K562 (cell line): ENCODE data around the gene TTC39C. TPM values are rescaled to one million over a fixed set of nuclear protein-coding genes. Genes with fewer than 3 reads are reported as not detected.

Experiments used
- ATAC-seq: fragments of 200-7000 bp; cut with Tn5 transposase; 3 replicates; pipeline ENCODE4 v1.9.1; 2020; ENCODE audit warnings: moderate library complexity
- BruUV-seq: library from RNA; stranded (reverse); fragments of 400-500 nt; replicated peaks from 2 replicates; lab custom pipeline; 2021; lab: Mats Ljungman, UMichigan
- CTCF ChIA-PET: fragments of 300-600 bp; formaldehyde crosslinking; extraction: SDS; loops from one replicate; lab custom pipeline; 2021; ENCODE audit warnings: low intra/inter-chr PET ratio; lab: Yijun Ruan, JAX
- POLR2A ChIA-PET: fragments of 300-600, 350-650 bp; sonication (Branson Sonifier 250); formaldehyde crosslinking; extraction: SDS; loops from one replicate; lab custom pipeline; 2021; ENCODE audit warnings: antibody characterized with exemption, inconsistent platforms; lab: Yijun Ruan, JAX
- DNase-seq, 4 experiments: peaks; one replicate each; pipeline versions ENCODE4 v3.0.0 to v3.0.0-alpha.2; 2011 to 2018; ENCODE audit warnings: low spot score in 3 of 4, mixed read lengths in 3 of 4; ENCODE audit errors: extremely low read depth in 1 of 4
- FAIRE-seq: peaks from 2 replicates; lab custom pipeline; 2011; peaks lifted over from hg19 to GRCh38; lab: Jason Lieb, UNC
- H2AFZ ChIP-seq: 2 replicates; pipeline ENCODE4 v1.6.0; 2011; ENCODE audit warnings: low read depth, low read length, control low read depth, inconsistent platforms
- H3K27ac ChIP-seq: fragments of 200-600 bp; 3 replicates; pipeline ENCODE4 v1.8.0; 2011; ENCODE audit warnings: low read depth, mild to moderate bottlenecking, control low read depth, inconsistent platforms, low read length, moderate library complexity, mixed read lengths; ENCODE audit errors: extremely low read depth
- H3K27me3 ChIP-seq, 2 experiments: fragments of 300-600 bp in 1 of 2; 2 replicates in 1 of 2; 3 replicates in 1 of 2; pipeline versions ENCODE4 v1.6.0 to v1.8.0; 2011; ENCODE audit warnings: inconsistent platforms in 2 of 2, low read length in 2 of 2, mild to moderate bottlenecking in 1 of 2, mixed read lengths in 1 of 2, moderate library complexity in 1 of 2; ENCODE audit not compliant: control insufficient read depth in 2 of 2, insufficient read depth in 2 of 2
- H3K36me3 ChIP-seq: fragments of 300-600 bp; 3 replicates; pipeline ENCODE4 v1.8.0; 2011; ENCODE audit warnings: mild to moderate bottlenecking, low read length, inconsistent platforms; ENCODE audit not compliant: control insufficient read depth, insufficient read depth
- H3K4me1 ChIP-seq, 2 experiments: fragments of 200-600 bp in 1 of 2; replicated peaks in 1 of 2; 2 replicates in 1 of 2; 3 replicates in 1 of 2; pipeline versions ENCODE4 v1.5.1 to v1.8.0; 2011; ENCODE audit warnings: inconsistent platforms in 2 of 2, low read length in 2 of 2, mild to moderate bottlenecking in 1 of 2, mixed read lengths in 1 of 2, moderate library complexity in 1 of 2; ENCODE audit not compliant: control insufficient read depth in 2 of 2, insufficient read depth in 2 of 2
- H3K4me2 ChIP-seq: 2 replicates; pipeline ENCODE4 v1.6.1; 2011; ENCODE audit warnings: low read length, control low read depth, inconsistent platforms, mixed read lengths; ENCODE audit not compliant: insufficient read depth
- H3K4me3 ChIP-seq: fragments of 200-600 bp; sonication (generic), shearing (Covaris generic); 2 replicates; pipeline ENCODE4 v1.5.1; 2016; ENCODE audit warnings: control low read depth, inconsistent platforms
- H3K79me2 ChIP-seq: fragments of 200-600 bp; 3 replicates; pipeline ENCODE4 v1.8.0; 2011; ENCODE audit warnings: low read length, inconsistent platforms; ENCODE audit not compliant: control insufficient read depth, insufficient read depth
- H3K9ac ChIP-seq, 2 experiments: 2 replicates each; pipeline versions ENCODE4 v1.6.0 to v1.6.1; 2011; ENCODE audit warnings: low read depth in 2 of 2, low read length in 2 of 2, control low read depth in 1 of 2, inconsistent platforms in 1 of 2, mild to moderate bottlenecking in 1 of 2, mixed read lengths in 1 of 2; ENCODE audit not compliant: insufficient read depth in 1 of 2
- H3K9me1 ChIP-seq: one replicate; pipeline ENCODE4 v1.6.0; 2011; ENCODE audit warnings: inconsistent platforms, mild to moderate bottlenecking, low read length, moderate library complexity; ENCODE audit not compliant: control insufficient read depth, insufficient read depth
- H3K9me3 ChIP-seq: replicated peaks from 2 replicates; pipeline ENCODE4 v1.5.1; 2011; ENCODE audit warnings: low read depth, low read length, inconsistent platforms; ENCODE audit not compliant: control insufficient read depth, insufficient read depth
- H4K20me1 ChIP-seq: replicated peaks from 2 replicates; pipeline ENCODE4 v1.6.1; 2011; ENCODE audit warnings: low read length, inconsistent platforms, mixed read lengths; ENCODE audit not compliant: control insufficient read depth, insufficient read depth
- CCNT2 ChIP-seq: IDR thresholded peaks from 2 replicates; pipeline ENCODE4 v1.6.1; 2011; ENCODE audit warnings: borderline replicate concordance, low read depth, mild to moderate bottlenecking, moderate library complexity, mixed read lengths, low read length; ENCODE audit not compliant: insufficient read length; ENCODE audit errors: extremely low read depth
- CHD1 ChIP-seq: fragments of 200-600 bp; sonication (generic); IDR thresholded peaks from one replicate; pipeline ENCODE4 v1.6.1; 2012; ENCODE audit warnings: mild to moderate bottlenecking, moderate library complexity, low read length, inconsistent platforms
- HDAC6 ChIP-seq: IDR thresholded peaks from 2 replicates; pipeline ENCODE4 v1.6.1; 2012; ENCODE audit warnings: low read depth, mild to moderate bottlenecking, control low read depth, inconsistent platforms, low read length, moderate library complexity
- MTA1 ChIP-seq: fragments of 450-650 bp; IDR thresholded peaks from 2 replicates; pipeline ENCODE4 v1.6.1; 2017; ENCODE audit warnings: borderline replicate concordance
- NR0B1 ChIP-seq: fragments of 450-650 bp; IDR thresholded peaks from one replicate; pipeline ENCODE4 v1.6.1; 2018; ENCODE audit warnings: mild to moderate bottlenecking, moderate library complexity; ENCODE audit not compliant: partially characterized antibody
- POLR2AphosphoS2 ChIP-seq: IDR thresholded peaks from 2 replicates; pipeline ENCODE4 v1.6.1; 2012; ENCODE audit warnings: low read length, improper control_type of control experiment
- POLR2AphosphoS5 ChIP-seq: IDR thresholded peaks from 2 replicates; pipeline ENCODE4 v1.6.1; 2011; ENCODE audit warnings: mild to moderate bottlenecking, low read depth, low read length, moderate library complexity; ENCODE audit not compliant: control insufficient read depth, insufficient read depth
- PRMT5 ChIP-seq: sonication (generic); formaldehyde crosslinking; IDR thresholded peaks from 2 replicates; pipeline ENCODE4 v1.5.0; 2020; ENCODE audit warnings: missing genetic modification reagents
- SMARCB1 ChIP-seq: IDR thresholded peaks from 2 replicates; pipeline ENCODE4 v1.6.1; 2011; ENCODE audit warnings: improper control_type of control experiment, low read depth; ENCODE audit not compliant: insufficient read length
- SREBF1 ChIP-seq: fragments of 150-350 bp; IDR thresholded peaks from 2 replicates; pipeline ENCODE4 v1.6.1; 2014; ENCODE audit warnings: antibody characterized with exemption, low read depth, low read length, borderline replicate concordance
- SRSF1 ChIP-seq: fragments of 200-400 bp; formaldehyde crosslinking; IDR thresholded peaks from 2 replicates; pipeline ENCODE4 v1.6.1; 2017; ENCODE audit warnings: mild to moderate bottlenecking, low read depth, low read length, moderate library complexity
- TBP ChIP-seq: optimal IDR thresholded peaks from 2 replicates; pipeline ENCODE3; 2011; ENCODE audit warnings: low read depth, low read length, improper control_type of control experiment
- TCF3 ChIP-seq: sonication (generic); formaldehyde crosslinking; IDR thresholded peaks from 2 replicates; pipeline ENCODE4 v1.4.0; 2020; ENCODE audit warnings: mild to moderate bottlenecking, missing genetic modification reagents
- USF2 ChIP-seq: sonication (generic); formaldehyde crosslinking; IDR thresholded peaks from 2 replicates; pipeline ENCODE4 v1.5.0; 2020; ENCODE audit warnings: missing genetic modification reagents
- ZNF232 ChIP-seq: sonication (generic); formaldehyde crosslinking; IDR thresholded peaks from 2 replicates; pipeline ENCODE4 v1.8.0; 2022; ENCODE audit warnings: mild to moderate bottlenecking, missing genetic modification reagents
- ZNF436 ChIP-seq: fragments of 250-450, 450-650 bp; sonication (Bioruptor Pico); formaldehyde crosslinking; IDR thresholded peaks from 2 replicates; pipeline ENCODE4 v1.7.0; 2020; ENCODE audit warnings: mild to moderate bottlenecking
- WGBS: fragments of 100-300 bp; shearing (Covaris generic); methylation state at CpG from one replicate; pipeline ENCODE4 v1.1.6; 2016; ENCODE audit warnings: low coverage, mixed read lengths; ENCODE audit not compliant: insufficient coverage; ENCODE audit errors: missing lambda C conversion rate; 5-methylcytosine and 5-hydroxymethylcytosine counted together
- in situ Hi-C: fragments of 300-500 bp; cut with MboI; formaldehyde crosslinking; loops from 4 replicates; pipeline ENCODE4 v1.15.0; 2018; ENCODE audit warnings: inconsistent platforms, mixed read lengths
- intact Hi-C: fragments of 100-400 bp; cut with micrococcal nuclease; formaldehyde crosslinking; loops from 2 replicates; pipeline ENCODE4 v1.14.2; 2022
- polyA plus RNA-seq, 8 experiments: library from polyadenylated mRNA; depleted of rRNA in 4 of 8; stranded (reverse) in 5 of 8; unstranded in 3 of 8; fragments of >200 nt; fragmentation: Nextera tagmentation in 2 of 8; fragmentation: Illumina TruSeq in 1 of 8; extraction: Ambion mirVana in 2 of 8; extraction: Trizol in 1 of 8; gene quantifications; 2 replicates each; pipeline versions ENCODE4 v1.2.1 to v1.2.3, GENCODE V29; 2011 to 2014; ENCODE audit warnings: inconsistent platforms in 1 of 8, missing spikeins in 1 of 8
- total RNA-seq, 7 experiments: library from RNA; depleted of rRNA in 6 of 7; stranded (reverse); fragments of >200 nt in 6 of 7; fragmentation: Illumina TruSeq in 2 of 7; extraction: Trizol in 2 of 7; gene quantifications; 2 replicates each; pipeline versions ENCODE4 v1.2.1 to v1.2.3, GENCODE V29; 2011 to 2021; ENCODE audit warnings: low replicate concordance in 1 of 7

TTC39C gene
- total and polyA plus RNA-seq, 9 of the 15 experiments (the other 6 are each of a cell fraction or from before 2014, with no cell fraction given), result 0.01 to 0.58 (median 0.18) TPM; not detected in 5

GRCh38 chr18:23998820-23999219, 15.7 kb upstream of the TTC39C start:
- ATAC-seq (no peak), FAIRE-seq (no peak), DNase-seq (no peak)
- ChIA-PET POLR2A (interaction anchor here (0.6 to 0.7 kb wide), 2 partner anchors 220 to 413 kb away, joined by 3 read pairs; no protein-coding TSS in a partner anchor), CTCF (no interaction called here)
- Histone ChIP-seq H3K4me1 (no peaks in the 10 kb centered on the region), H3K9me3 (no peaks in the 10 kb centered on the region), H2AFZ (no peak overlapping the region), H3K9ac (no peak overlapping the region), H3K27me3 (no peaks in the 10 kb centered on the region), H3K36me3 (no peaks in the 10 kb centered on the region), H3K4me3 (no peak overlapping the region), H3K27ac (no peak overlapping the region), H3K9me1 (no peaks in the 10 kb centered on the region), H3K79me2 (no peaks in the 10 kb centered on the region), H4K20me1 (no peaks in the 10 kb centered on the region), H3K4me2 (no peak overlapping the region)
- 0% methylated on average over 4 of the region's 4 CpGs for WGBS
- intact Hi-C loops (no loop called here), in situ Hi-C loops (no loop called here)
- no TSS peak for BruUV-seq
- TF ChIP-seq USF2 (CRISPR knock-in tag) (no peak), POLR2AphosphoS2 (no peak), POLR2AphosphoS5 (no peak), PRMT5 (no peak), SMARCB1 (no peak), SRSF1 (no peak), SREBF1 (no peak), HDAC6 (no peak), TCF3 (CRISPR knock-in tag) (no peak), CCNT2 (no peak), NR0B1 (no peak), ZNF436 (CRISPR knock-in tag) (no peak), TBP (no peak), ZNF232 (no peak), CHD1 (no peak), MTA1 (no peak)
